Measurements from ENCODE around the gene BICDL2.

DNA sequence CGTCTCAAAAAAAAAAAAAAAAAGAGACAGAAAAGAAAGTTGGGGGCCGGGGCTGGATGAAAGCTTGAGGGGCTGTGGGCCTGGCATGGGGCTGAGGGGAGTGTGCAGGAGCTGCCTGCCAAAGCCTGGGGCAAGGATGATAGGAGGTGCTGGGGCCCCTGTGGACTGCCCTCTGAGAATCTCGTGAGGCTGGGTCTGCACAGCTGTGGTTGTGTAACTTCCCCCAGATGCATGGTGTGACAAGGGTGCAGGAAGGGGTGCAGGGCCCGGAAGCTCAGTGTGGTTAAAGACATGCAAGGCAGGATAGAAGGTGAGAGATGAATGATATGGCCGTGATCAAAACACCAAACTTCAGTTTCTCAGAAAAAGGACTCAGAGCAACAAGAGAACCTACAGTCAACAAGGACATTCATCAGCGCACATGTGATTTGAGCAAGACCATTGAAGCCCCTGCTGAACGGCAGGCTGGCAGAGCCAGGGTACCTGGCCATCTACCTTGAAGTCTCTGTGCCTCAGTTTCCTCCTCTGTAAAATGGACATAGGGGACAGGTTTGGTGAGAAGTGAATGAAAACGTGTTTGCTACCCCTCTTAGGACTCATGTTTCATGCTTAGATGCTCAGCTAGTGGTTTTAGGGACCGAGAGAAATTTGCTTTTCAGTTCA is 38.2 kb upstream of the BICDL2 start:
- TF ChIP-seq POLR2A (IDR thresholded peaks at IDR 0.05) (no peak), POLR2AphosphoS5 (IDR thresholded peaks at IDR 0.05) (no peak), EP300 (IDR thresholded peaks at IDR 0.05) (no peak)
- TF ChIP-seq, protein P1, sequence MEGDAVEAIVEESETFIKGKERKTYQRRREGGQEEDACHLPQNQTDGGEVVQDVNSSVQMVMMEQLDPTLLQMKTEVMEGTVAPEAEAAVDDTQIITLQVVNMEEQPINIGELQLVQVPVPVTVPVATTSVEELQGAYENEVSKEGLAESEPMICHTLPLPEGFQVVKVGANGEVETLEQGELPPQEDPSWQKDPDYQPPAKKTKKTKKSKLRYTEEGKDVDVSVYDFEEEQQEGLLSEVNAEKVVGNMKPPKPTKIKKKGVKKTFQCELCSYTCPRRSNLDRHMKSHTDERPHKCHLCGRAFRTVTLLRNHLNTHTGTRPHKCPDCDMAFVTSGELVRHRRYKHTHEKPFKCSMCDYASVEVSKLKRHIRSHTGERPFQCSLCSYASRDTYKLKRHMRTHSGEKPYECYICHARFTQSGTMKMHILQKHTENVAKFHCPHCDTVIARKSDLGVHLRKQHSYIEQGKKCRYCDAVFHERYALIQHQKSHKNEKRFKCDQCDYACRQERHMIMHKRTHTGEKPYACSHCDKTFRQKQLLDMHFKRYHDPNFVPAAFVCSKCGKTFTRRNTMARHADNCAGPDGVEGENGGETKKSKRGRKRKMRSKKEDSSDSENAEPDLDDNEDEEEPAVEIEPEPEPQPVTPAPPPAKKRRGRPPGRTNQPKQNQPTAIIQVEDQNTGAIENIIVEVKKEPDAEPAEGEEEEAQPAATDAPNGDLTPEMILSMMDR (IDR thresholded peaks at IDR 0.05): no peak
